Tibial nerve (tissue), 4 donors: ENCODE measurements around the gene RTN1.

Source experiments
- CTCF ChIP-seq, 5 experiments: fragments of 200-600 bp in 3 of 5; fragments of 450-650 bp in 2 of 5; sonication (generic) in 3 of 5; IDR thresholded peaks; one replicate each; pipeline ENCODE4 v1.5.1; 2016 to 2019; ENCODE audit warnings: antibody characterized with exemption in 5 of 5, mild to moderate bottlenecking in 3 of 5, moderate library complexity in 2 of 5
- EP300 ChIP-seq, 2 donors: sonication (generic); formaldehyde crosslinking; IDR thresholded peaks; one replicate each; pipeline ENCODE4 v1.6.1; 2017; ENCODE audit warnings: antibody characterized with exemption in 2 of 2, mild to moderate bottlenecking in 1 of 2
- POLR2A ChIP-seq, 2 donors: fragments of 450-650 bp; IDR thresholded peaks; one replicate each; pipeline ENCODE4 v1.6.1; 2017; ENCODE audit warnings: antibody characterized with exemption in 2 of 2, mild to moderate bottlenecking in 2 of 2, moderate library complexity in 2 of 2

GRCh38 chr14:59631237-59631636, 239.3 kb downstream of the RTN1 start:
- no peak for TF ChIP-seq CTCF (IDR thresholded peaks at IDR 0.05)
- no peak for TF ChIP-seq POLR2A (IDR thresholded peaks at IDR 0.05)
- TF ChIP-seq EP300 (IDR thresholded peaks at IDR 0.05), result no peak
